HepG2 (cell line): Measurements from ENCODE around the gene PKMYT1. TPM values are rescaled to one million over a fixed set of nuclear protein-coding genes. Genes with fewer than 3 reads are reported as not detected.

Experiments
- ARID5B ChIP-seq: IDR thresholded peaks from 2 replicates; pipeline ENCODE4 v1.4.0; 2020; ENCODE audit warnings: mild to moderate bottlenecking, missing genetic modification reagents
- BCL6 ChIP-seq: IDR thresholded peaks from 2 replicates; pipeline ENCODE4 v1.6.1; 2016; ENCODE audit warnings: missing genetic modification reagents, missing compliant biosample characterization
- CEBPG ChIP-seq: IDR thresholded peaks from 2 replicates; pipeline ENCODE4 v1.6.1; 2016
- HIC2 ChIP-seq: sonication (generic); formaldehyde crosslinking; IDR thresholded peaks from 2 replicates; pipeline ENCODE4 v1.9.0; 2022; ENCODE audit warnings: low read depth, missing genetic modification reagents
- HOXA3 ChIP-seq: sonication (generic); formaldehyde crosslinking; IDR thresholded peaks from 2 replicates; pipeline ENCODE4 v1.5.0; 2020; ENCODE audit warnings: missing genetic modification reagents
- HOXA7 ChIP-seq: sonication (generic); formaldehyde crosslinking; IDR thresholded peaks from 2 replicates; pipeline ENCODE4 v1.8.1; 2022; ENCODE audit warnings: mild to moderate bottlenecking, missing genetic modification reagents, moderate library complexity
- KAT8 ChIP-seq: IDR thresholded peaks from 2 replicates; pipeline ENCODE4 v1.6.1; 2016; ENCODE audit warnings: missing genetic modification reagents, missing compliant biosample characterization
- MYPOP ChIP-seq: sonication (generic); formaldehyde crosslinking; IDR thresholded peaks from 2 replicates; pipeline ENCODE4 v1.8.1; 2023; ENCODE audit warnings: mild to moderate bottlenecking, moderate library complexity, missing genetic modification reagents
- NFE2L2 ChIP-seq: fragments of 150-350 bp; IDR thresholded peaks from 2 replicates; pipeline ENCODE4 v1.6.1; 2014; ENCODE audit warnings: low read length
- PAXIP1 ChIP-seq: sonication (generic); formaldehyde crosslinking; conservative IDR thresholded peaks from 2 replicates; pipeline ENCODE4 v1.4.0; 2020; ENCODE audit warnings: mild to moderate bottlenecking, missing genetic modification reagents, moderate library complexity
- POLR2A ChIP-seq, 2 experiments: IDR thresholded peaks; 2 replicates each; pipeline ENCODE4 v1.6.1; 2011; ENCODE audit warnings: low read depth in 2 of 2, low read length in 2 of 2, mild to moderate bottlenecking in 1 of 2, moderate library complexity in 1 of 2; ENCODE audit not compliant: insufficient read depth in 1 of 2
- POLR2G ChIP-seq: fragments of 200-400 bp; formaldehyde crosslinking; IDR thresholded peaks from 2 replicates; pipeline ENCODE4 v1.6.1; 2018; ENCODE audit warnings: mild to moderate bottlenecking, low read depth, low read length, moderate library complexity
- SP5 ChIP-seq: IDR thresholded peaks from 2 replicates; pipeline ENCODE4 v1.6.1; 2016; ENCODE audit warnings: low read depth, borderline replicate concordance
- ZBTB49 ChIP-seq: sonication (generic); formaldehyde crosslinking; IDR thresholded peaks from 2 replicates; pipeline ENCODE4 v1.4.0; 2020; ENCODE audit warnings: missing genetic modification reagents, borderline replicate concordance
- ZFX ChIP-seq: sonication (generic); formaldehyde crosslinking; IDR thresholded peaks from 2 replicates; pipeline ENCODE4 v1.4.0; 2020; ENCODE audit warnings: mild to moderate bottlenecking, low read depth, missing genetic modification reagents, moderate library complexity
- ZNF235 ChIP-seq: sonication (generic); formaldehyde crosslinking; IDR thresholded peaks from 2 replicates; pipeline ENCODE4 v1.8.1; 2023; ENCODE audit warnings: mild to moderate bottlenecking, missing genetic modification reagents, borderline replicate concordance
- ZNF501 ChIP-seq: sonication (generic); formaldehyde crosslinking; IDR thresholded peaks from 2 replicates; pipeline ENCODE4 v1.5.1; 2020; ENCODE audit warnings: mild to moderate bottlenecking, moderate library complexity, missing genetic modification reagents
- polyA plus RNA-seq, 8 experiments: library from polyadenylated mRNA; depleted of rRNA in 3 of 8; stranded (reverse) in 7 of 8; unstranded in 1 of 8; fragments of >200 nt; fragmentation: Illumina TruSeq in 4 of 8; extraction: Trizol in 4 of 8; gene quantifications; 2 replicates each; pipeline versions ENCODE4 v1.2.1 to v1.2.3, GENCODE V29; 2011 to 2016; ENCODE audit warnings: low read depth in 4 of 8, missing spikeins in 1 of 8, mixed read lengths in 1 of 8; ENCODE audit not compliant: insufficient read depth in 1 of 8
- total RNA-seq, 5 experiments: library from RNA; depleted of rRNA; stranded (reverse); fragments of >200 nt; fragmentation: Illumina TruSeq; extraction: Trizol; gene quantifications; 2 replicates each; pipeline ENCODE4 v1.2.3, GENCODE V29; 2016; ENCODE audit warnings: low read depth in 1 of 5

PKMYT1 gene
- total and polyA plus RNA-seq, 2 of the 13 experiments (the other 11 are each of a cell fraction or from before 2014, with no cell fraction given) = 7.0 to 27.8 TPM

GRCh38 chr16:3004781-3005284 lies 24.6 kb upstream of the PKMYT1 start (continued):
- peak; percentile 46; the same call in 1 of the 2 replicates for TF ChIP-seq HIC2 (CRISPR knock-in tag)
- TF ChIP-seq ZFX (CRISPR knock-in tag) = peak; percentile 47; the same call in 1 of the 2 replicates
- 0 out of 2 replicates have a peak, but pooled peaks have one; percentile 28 for TF ChIP-seq ARID5B (CRISPR knock-in tag)
- TF ChIP-seq ZBTB49 (CRISPR knock-in tag) = no peak
- TF ChIP-seq ZNF501 (CRISPR knock-in tag) = 0 out of 2 replicates have a peak, but pooled peaks have one; percentile 18
- TF ChIP-seq KAT8 (CRISPR knock-in tag) = peak; percentile 43; the same call in 1 of the 2 replicates
- peak; percentile 29; the same call in 1 of the 2 replicates for TF ChIP-seq MYPOP (CRISPR knock-in tag)
- 0 out of 2 replicates have a peak, but pooled peaks have one; percentile 62 for TF ChIP-seq SP5
- TF ChIP-seq NFE2L2 = no peak
- 0 out of 2 replicates have a peak, but pooled peaks have one; percentile 9 for TF ChIP-seq BCL6 (CRISPR knock-in tag)
- no peak for TF ChIP-seq HOXA7 (CRISPR knock-in tag)
- 0 out of 2 replicates have a peak, but pooled peaks have one; percentile 25 for TF ChIP-seq PAXIP1 (CRISPR knock-in tag)
- 0 out of 2 replicates have a peak, but pooled peaks have one; percentile 33 for TF ChIP-seq HOXA3 (CRISPR knock-in tag)
- peak; percentile 64 for TF ChIP-seq POLR2G
- TF ChIP-seq ZNF235 (CRISPR knock-in tag) = no peak
- TF ChIP-seq POLR2A (IDR thresholded peaks at IDR 0.05; ENCODE audit: insufficient read depth in 1 of 2, low read depth in 2 of 2, low read length in 2 of 2) = 0 out of 4 replicates have a peak, but pooled peaks of 1 of the 2 experiments have one; percentile 25
- TF ChIP-seq CEBPG (CRISPR knock-in tag) = no peak
